Measurements from ENCODE around the gene CTNND2. TPM values are rescaled to one million over a fixed set of nuclear protein-coding genes. Genes with fewer than 3 reads are reported as not detected.

CTNND2 gene
- total and polyA plus RNA-seq, 10 of the 15 experiments (the other 5 are each of a cell fraction or from before 2014, with no cell fraction given), result 0.02 to 0.16 (median 0.04) TPM; not detected in 7

DNA sequence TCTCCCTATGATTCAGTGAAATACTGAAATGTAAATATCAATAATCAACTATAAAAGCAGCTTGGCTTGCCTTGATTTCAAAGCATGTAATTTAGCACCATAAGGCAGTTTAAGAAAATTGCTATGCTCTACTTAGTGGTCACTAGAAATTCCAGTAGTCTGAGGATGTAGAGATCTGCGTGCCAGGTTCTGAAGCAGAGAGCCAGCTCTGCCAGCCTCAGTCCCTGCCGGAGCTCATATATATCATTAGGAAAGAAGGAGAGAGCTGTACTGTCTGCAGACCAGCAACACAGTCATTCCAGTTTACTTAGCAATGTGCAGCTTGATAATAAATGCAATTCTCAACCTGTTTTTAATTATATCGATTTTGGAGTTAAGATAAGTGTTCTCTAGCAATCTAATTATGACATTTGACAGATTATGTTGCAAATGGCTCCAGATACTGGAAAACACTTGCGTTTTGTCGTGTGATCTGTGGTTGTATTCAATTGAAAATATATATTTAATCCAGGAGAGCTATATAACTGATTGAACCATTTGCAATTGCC is 540.5 kb downstream of the CTNND2 start:
- H3K79me2 ChIP-seq (ENCODE audit: control insufficient read depth, insufficient read depth, low read length), result no peaks in the 10 kb centered on the region
- no peaks in the 10 kb centered on the region for H3K36me3 ChIP-seq (ENCODE audit: control insufficient read depth in 2 of 2, insufficient read depth in 2 of 2, low read length in 1 of 2)
- ChIA-PET CTCF (no interaction called here), RAD21 (ENCODE audit: unreplicated experiment) (interaction anchor here (0.6 kb wide), 1 partner anchor 1020 kb away, joined by 4 read pairs; no protein-coding TSS in a partner anchor), SMC1A (ENCODE audit: uncharacterized antibody, unreplicated experiment) (interaction anchor here (0.8 kb wide), 1 partner anchor 15 kb away, joined by 3 read pairs; no protein-coding TSS in a partner anchor), POLR2A (no interaction called here)
- no peak overlapping the region for H3K27ac ChIP-seq (ENCODE audit: control insufficient read depth, insufficient read depth)
- H3K4me3 ChIP-seq, result no peak overlapping the region
- H3K4me1 ChIP-seq (ENCODE audit: control insufficient read depth, insufficient read depth, low read length), result no peaks in the 10 kb centered on the region
- ATAC-seq (no peak), DNase-seq (ENCODE audit: low read depth, low spot score) (no peak), FAIRE-seq (no peak)
- in situ Hi-C loops (cut with MboI), result no loop called here
- intact Hi-C loops (cut with micrococcal nuclease; ENCODE audit: unreplicated experiment), result no loop called here
- no peaks in the 10 kb centered on the region for H3K27me3 ChIP-seq (replicated peaks in 1 of 2; ENCODE audit: control insufficient read depth in 2 of 2, insufficient read depth in 2 of 2, low read length in 1 of 2)
- no peak for TF ChIP-seq NFIC (IDR thresholded peaks at IDR 0.05; ENCODE audit: low read depth, low read length)
- TF ChIP-seq IRF5 (IDR thresholded peaks at IDR 0.05; ENCODE audit: borderline replicate concordance), result no peak
- H3K9me3 ChIP-seq (replicated peaks; ENCODE audit: control insufficient read depth, insufficient read depth, low read length), result no peaks in the 10 kb centered on the region
- 13% methylated on average over 5 of the region's 5 CpGs for WGBS (ENCODE audit: insufficient coverage, insufficient replicate concordance, low lambda C conversion rate, missing lambda C conversion rate)
- no peak overlapping the region for H3K4me2 ChIP-seq (ENCODE audit: control insufficient read depth, insufficient read depth)
- no peak overlapping the region for H3K9ac ChIP-seq (ENCODE audit: control insufficient read depth, insufficient read depth, low read length)
- H4K20me1 ChIP-seq (ENCODE audit: control insufficient read depth, insufficient read depth), result no peaks in the 10 kb centered on the region
- no peak overlapping the region for H2AFZ ChIP-seq (ENCODE audit: control insufficient read depth, low read depth, low read length)
- BruUV-seq (replicated peaks), result no TSS peak

- Histone ChIP-seq H3K9ac (ENCODE audit: control insufficient read depth, insufficient read depth, low read length) (no peak overlapping the region), H3K4me1 (ENCODE audit: control insufficient read depth, insufficient read depth, low read length) (no peaks in the 10 kb centered on the region), H3K36me3 (ENCODE audit: control insufficient read depth in 2 of 2, insufficient read depth in 2 of 2, low read length in 1 of 2) (no peaks in the 10 kb centered on the region), H4K20me1 (ENCODE audit: control insufficient read depth, insufficient read depth) (no peaks in the 10 kb centered on the region), H3K27me3 (replicated peaks in 1 of 2; ENCODE audit: control insufficient read depth in 2 of 2, insufficient read depth in 2 of 2, low read length in 1 of 2) (no peaks in the 10 kb centered on the region), H3K4me3 (no peak overlapping the region), H3K9me3 (replicated peaks; ENCODE audit: control insufficient read depth, insufficient read depth, low read length) (no peaks in the 10 kb centered on the region), H3K79me2 (ENCODE audit: control insufficient read depth, insufficient read depth, low read length) (no peaks in the 10 kb centered on the region), H2AFZ (ENCODE audit: control insufficient read depth, low read depth, low read length) (no peak overlapping the region), H3K27ac (ENCODE audit: control insufficient read depth, insufficient read depth) (no peak overlapping the region), H3K4me2 (ENCODE audit: control insufficient read depth, insufficient read depth) (no peak overlapping the region)
- in situ Hi-C loops (cut with MboI) (no loop called here), intact Hi-C loops (cut with micrococcal nuclease; ENCODE audit: unreplicated experiment) (no loop called here)
- WGBS (ENCODE audit: insufficient coverage, insufficient replicate concordance, low lambda C conversion rate, missing lambda C conversion rate), result 14% methylated on average over 4 of the region's 4 CpGs
- POLR2A ChIA-PET, result no interaction called here
- ATAC-seq (no peak), FAIRE-seq (no peak), DNase-seq (ENCODE audit: low read depth, low spot score) (no peak)
- no TSS peak for BruUV-seq (replicated peaks)
- SMC1A ChIA-PET (ENCODE audit: uncharacterized antibody, unreplicated experiment), result no interaction called here
- CTCF ChIA-PET, result no interaction called here
- RAD21 ChIA-PET (ENCODE audit: unreplicated experiment), result no interaction called here
- TF ChIP-seq, protein P1, sequence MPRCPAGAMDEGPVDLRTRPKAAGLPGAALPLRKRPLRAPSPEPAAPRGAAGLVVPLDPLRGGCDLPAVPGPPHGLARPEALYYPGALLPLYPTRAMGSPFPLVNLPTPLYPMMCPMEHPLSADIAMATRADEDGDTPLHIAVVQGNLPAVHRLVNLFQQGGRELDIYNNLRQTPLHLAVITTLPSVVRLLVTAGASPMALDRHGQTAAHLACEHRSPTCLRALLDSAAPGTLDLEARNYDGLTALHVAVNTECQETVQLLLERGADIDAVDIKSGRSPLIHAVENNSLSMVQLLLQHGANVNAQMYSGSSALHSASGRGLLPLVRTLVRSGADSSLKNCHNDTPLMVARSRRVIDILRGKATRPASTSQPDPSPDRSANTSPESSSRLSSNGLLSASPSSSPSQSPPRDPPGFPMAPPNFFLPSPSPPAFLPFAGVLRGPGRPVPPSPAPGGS (IDR thresholded peaks at IDR 0.05; ENCODE audit: borderline replicate concordance, insufficient read depth, low read depth, low read length, poor library complexity, severe bottlenecking), result no peak
- TF ChIP-seq RELA (IDR thresholded peaks at IDR 0.05; ENCODE audit: borderline replicate concordance, partially characterized antibody) (no peak), RUNX3 (IDR thresholded peaks at IDR 0.05; ENCODE audit: low read length) (no peak), HCFC1 (IDR thresholded peaks at IDR 0.05; ENCODE audit: low read length) (no peak)
- TF ChIP-seq, protein P2, sequence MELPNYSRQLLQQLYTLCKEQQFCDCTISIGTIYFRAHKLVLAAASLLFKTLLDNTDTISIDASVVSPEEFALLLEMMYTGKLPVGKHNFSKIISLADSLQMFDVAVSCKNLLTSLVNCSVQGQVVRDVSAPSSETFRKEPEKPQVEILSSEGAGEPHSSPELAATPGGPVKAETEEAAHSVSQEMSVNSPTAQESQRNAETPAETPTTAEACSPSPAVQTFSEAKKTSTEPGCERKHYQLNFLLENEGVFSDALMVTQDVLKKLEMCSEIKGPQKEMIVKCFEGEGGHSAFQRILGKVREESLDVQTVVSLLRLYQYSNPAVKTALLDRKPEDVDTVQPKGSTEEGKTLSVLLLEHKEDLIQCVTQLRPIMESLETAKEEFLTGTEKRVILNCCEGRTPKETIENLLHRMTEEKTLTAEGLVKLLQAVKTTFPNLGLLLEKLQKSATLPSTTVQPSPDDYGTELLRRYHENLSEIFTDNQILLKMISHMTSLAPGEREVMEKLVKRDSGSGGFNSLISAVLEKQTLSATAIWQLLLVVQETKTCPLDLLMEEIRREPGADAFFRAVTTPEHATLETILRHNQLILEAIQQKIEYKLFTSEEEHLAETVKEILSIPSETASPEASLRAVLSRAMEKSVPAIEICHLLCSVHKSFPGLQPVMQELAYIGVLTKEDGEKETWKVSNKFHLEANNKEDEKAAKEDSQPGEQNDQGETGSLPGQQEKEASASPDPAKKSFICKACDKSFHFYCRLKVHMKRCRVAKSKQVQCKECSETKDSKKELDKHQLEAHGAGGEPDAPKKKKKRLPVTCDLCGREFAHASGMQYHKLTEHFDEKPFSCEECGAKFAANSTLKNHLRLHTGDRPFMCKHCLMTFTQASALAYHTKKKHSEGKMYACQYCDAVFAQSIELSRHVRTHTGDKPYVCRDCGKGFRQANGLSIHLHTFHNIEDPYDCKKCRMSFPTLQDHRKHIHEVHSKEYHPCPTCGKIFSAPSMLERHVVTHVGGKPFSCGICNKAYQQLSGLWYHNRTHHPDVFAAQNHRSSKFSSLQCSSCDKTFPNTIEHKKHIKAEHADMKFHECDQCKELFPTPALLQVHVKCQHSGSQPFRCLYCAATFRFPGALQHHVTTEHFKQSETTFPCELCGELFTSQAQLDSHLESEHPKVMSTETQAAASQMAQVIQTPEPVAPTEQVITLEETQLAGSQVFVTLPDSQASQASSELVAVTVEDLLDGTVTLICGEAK (IDR thresholded peaks at IDR 0.05; ENCODE audit: borderline replicate concordance), result no peak
These were observed 542.5 kb downstream of the CTNND2 start for GRCh38 chr5:11361768-11362167.

Data from GM12878 (cell line).